Skeletal muscle tissue (tissue), 4 donors: ENCODE results near the gene EXOC3L4. TPM values are rescaled to one million over a fixed set of nuclear protein-coding genes. Genes with fewer than 3 reads are reported as not detected.
A peak's percentile ranks its signal among the peaks of the same experiment; 100 is the strongest.
"Not testable (repeated sequence)": the region's sequence is repeated elsewhere in the genome, so short reads cannot be mapped to it uniquely, and the experiment has no call there.

Experiments
- H3K27ac ChIP-seq: one replicate; pipeline ENCODE4 v1.7.0; 2013; ENCODE audit warnings: mild to moderate bottlenecking, low read depth, low read length, inconsistent platforms
- H3K27me3 ChIP-seq, 3 donors: one replicate each; pipeline ENCODE4 v1.7.0; 2013; ENCODE audit warnings: low read length in 3 of 3; ENCODE audit not compliant: control insufficient read depth in 3 of 3, insufficient read depth in 3 of 3
- H3K36me3 ChIP-seq, 3 donors: one replicate each; pipeline ENCODE4 v1.7.0; 2013; ENCODE audit warnings: low read length in 3 of 3; ENCODE audit not compliant: control insufficient read depth in 3 of 3, insufficient read depth in 3 of 3
- H3K4me1 ChIP-seq, 3 donors: one replicate each; pipeline ENCODE4 v1.7.0; 2013; ENCODE audit warnings: low read length in 3 of 3, mild to moderate bottlenecking in 3 of 3; ENCODE audit not compliant: control insufficient read depth in 3 of 3, insufficient read depth in 3 of 3
- H3K4me3 ChIP-seq, 3 donors: one replicate each; pipeline ENCODE4 v1.7.0; 2013; ENCODE audit warnings: low read length in 3 of 3
- H3K9ac ChIP-seq, 3 donors: one replicate each; pipeline ENCODE4 v1.7.0; 2013; ENCODE audit warnings: low read length in 3 of 3, mild to moderate bottlenecking in 3 of 3, moderate library complexity in 2 of 3, low read depth in 1 of 3
- H3K9me3 ChIP-seq, 3 donors: one replicate each; pipeline ENCODE4 v1.7.0; 2013; ENCODE audit warnings: low read length in 3 of 3; ENCODE audit not compliant: control insufficient read depth in 3 of 3
- total RNA-seq: library from RNA; depleted of rRNA; stranded (reverse); fragments of >200 nt; gene quantifications from one replicate; pipeline ENCODE4 v1.2.3, GENCODE V29; 2014
- donor health status: Osteomylitis.

Gene EXOC3L4
- total RNA-seq, 1 donor from 2014 or later: 0.52 TPM

DNA sequence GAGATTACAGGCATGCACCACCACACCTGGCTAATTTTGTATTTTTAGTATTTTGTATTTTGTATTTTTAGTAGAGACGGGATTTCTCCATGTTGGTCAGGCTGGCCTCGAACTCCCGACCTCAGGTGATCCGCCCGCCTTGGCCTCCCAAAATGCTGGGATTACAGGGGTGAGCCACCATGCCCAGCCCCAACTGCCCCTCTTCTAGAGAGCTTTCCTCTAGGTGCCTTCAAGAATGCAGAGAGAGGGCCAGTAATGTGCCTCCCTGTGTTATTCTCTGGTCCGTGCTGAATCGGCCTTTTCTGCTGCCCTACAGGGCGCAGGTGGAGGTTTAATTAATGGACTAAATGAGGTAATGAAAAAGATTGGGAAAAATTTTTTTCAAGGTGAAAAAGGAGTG, 25.0 kb downstream of the EXOC3L4 start:
- H3K27ac ChIP-seq: not testable (repeated sequence)

GRCh38 chr14:103121121-103121845, 26.8 kb downstream of the EXOC3L4 start:
- Histone ChIP-seq H3K9ac (peak overlapping the region in 2 of 3 donors; percentile 16 to 53), H3K27me3 (no peaks in the 10 kb centered on the region), H3K36me3 (no peaks in the 10 kb centered on the region), H3K4me1 (peaks cover 61 to 64% (median 63%) of the 10 kb centered on the region in 3 donors), H3K9me3 (no peaks in the 10 kb centered on the region), H3K4me3 (peak overlapping the region in 2 of 3 donors; percentile 22 to 35), H3K27ac (peak overlapping the region; percentile 88)

More for the DNA sequence above, 25.0 kb downstream of the EXOC3L4 start:
- H3K4me3 ChIP-seq, H3K9me3 ChIP-seq, H3K27me3 ChIP-seq, H3K36me3 ChIP-seq, H3K9ac ChIP-seq: not testable (repeated sequence)
- peaks cover 44 to 47% (median 46%) of the 10 kb centered on the region in 3 donors for H3K4me1 ChIP-seq

DNA sequence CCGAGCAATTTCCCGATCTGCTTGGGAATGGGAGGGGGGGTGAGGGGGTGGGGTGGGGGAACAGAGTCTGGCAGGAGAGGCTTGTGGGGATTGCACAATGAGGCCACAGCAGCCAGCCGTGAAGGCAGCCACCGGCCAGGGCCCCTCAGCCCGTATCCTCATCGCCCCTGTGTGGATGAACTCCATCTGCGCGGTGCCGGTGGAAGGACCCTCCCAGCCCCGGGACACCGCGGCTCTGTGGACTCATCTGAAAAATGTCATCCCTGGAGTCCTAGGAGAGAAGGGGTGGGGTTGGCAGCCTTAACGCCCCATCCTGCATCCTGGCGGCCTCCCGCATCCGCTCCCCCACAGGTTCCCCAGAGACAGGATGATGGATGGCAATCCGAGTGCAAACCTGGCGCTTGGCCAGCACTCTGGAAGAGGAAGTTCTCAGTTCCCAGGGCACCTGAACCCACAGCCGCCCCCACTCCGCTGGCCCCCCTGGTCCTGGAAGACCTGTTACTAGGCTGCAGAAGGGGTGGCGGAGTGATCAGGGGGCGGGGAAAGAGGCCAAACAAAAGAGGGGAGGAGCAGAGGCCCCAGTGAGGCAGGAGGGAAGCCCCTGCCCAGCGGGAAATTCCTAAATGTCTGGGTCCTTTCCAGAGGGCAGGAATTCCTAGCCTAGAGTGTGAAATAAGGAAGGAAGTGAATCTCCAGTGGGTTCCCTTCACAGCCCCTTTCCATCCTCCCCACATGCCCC, 27.5 kb downstream of the EXOC3L4 start:
- peak overlapping the region; percentile 19 to 77 (median 43) for H3K4me3 ChIP-seq
- H3K27me3 ChIP-seq: no peaks in the 10 kb centered on the region
- H3K27ac ChIP-seq: peak overlapping the region; percentile 88
- peaks cover 67 to 70% (median 69%) of the 10 kb centered on the region in 3 donors for H3K4me1 ChIP-seq
- no peaks in the 10 kb centered on the region for H3K9me3 ChIP-seq
- H3K36me3 ChIP-seq: no peaks in the 10 kb centered on the region
- H3K9ac ChIP-seq: peak overlapping the region in 2 of 3 donors; percentile 33 to 53

DNA sequence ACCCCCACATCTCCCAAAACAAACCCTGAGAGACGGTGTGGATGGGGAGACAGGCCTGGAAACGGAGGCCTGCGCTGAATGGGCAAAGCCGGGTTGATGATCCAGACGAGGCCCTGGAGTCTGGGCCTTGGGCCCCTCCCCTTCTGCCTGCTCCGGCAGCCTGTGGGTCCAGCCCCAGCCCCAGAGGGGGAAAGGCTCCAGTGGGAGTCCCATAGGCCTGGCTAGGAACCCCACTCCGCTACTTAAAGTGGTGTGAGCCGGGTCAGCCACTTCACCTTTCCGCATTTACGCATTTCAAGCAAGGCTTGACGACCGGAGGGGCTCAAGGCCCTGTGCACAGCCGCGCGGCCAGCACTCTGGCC, 28.0 kb downstream of the EXOC3L4 start:
- H3K4me3 ChIP-seq: peak overlapping the region; percentile 43 to 77 (median 46)
- H3K27ac ChIP-seq: peak overlapping the region; percentile 88
- peak overlapping the region; percentile 51 to 69 (median 59) for H3K9ac ChIP-seq
- H3K27me3 ChIP-seq: no peaks in the 10 kb centered on the region
- H3K9me3 ChIP-seq: no peaks in the 10 kb centered on the region
- H3K4me1 ChIP-seq: peaks cover 71 to 73% (median 72%) of the 10 kb centered on the region in 3 donors
- H3K36me3 ChIP-seq: no peaks in the 10 kb centered on the region

- H3K9ac ChIP-seq: peak within 1 kb of the TSS; percentile 65 to 85 (median 76)
Measured at GRCh38 chr14:103122947-103123633, 28.6 kb downstream of the EXOC3L4 start, which contains the start of gene TNFAIP2. Gene TNFAIP2, plus strand, starts transcription at chr14:103123461. Its CDS starts 2,997 bp downstream, at chr14:103126458.

GRCh38 chr14:103123634-103124500, 29.3 kb downstream of the EXOC3L4 start:
- peak overlapping the region; percentile 88 for H3K27ac ChIP-seq
- peaks cover 74 to 75% (median 75%) of the 10 kb centered on the region in 3 donors for H3K4me1 ChIP-seq
- peaks cover 3% of the 10 kb centered on the region in 3 donors for H3K36me3 ChIP-seq
- H3K9ac ChIP-seq: peak overlapping the region; percentile 65 to 85 (median 76)
- no peaks in the 10 kb centered on the region for H3K27me3 ChIP-seq
- H3K4me3 ChIP-seq: peak overlapping the region; percentile 55 to 77 (median 67)
- no peaks in the 10 kb centered on the region for H3K9me3 ChIP-seq

More at GRCh38 chr14:103122947-103123633, 28.6 kb downstream of the EXOC3L4 start, which contains the start of gene TNFAIP2:
- Histone ChIP-seq H3K27ac (peak within 1 kb of the TSS; percentile 88), H3K36me3 (peaks cover 0 to 3% (median under 1%) of the 10 kb centered on the region in 3 donors), H3K4me1 (peaks cover 74 to 75% (median 75%) of the 10 kb centered on the region in 3 donors), H3K4me3 (peak within 1 kb of the TSS; percentile 55 to 77 (median 67)), H3K27me3 (no peaks in the 10 kb centered on the region), H3K9me3 (no peaks in the 10 kb centered on the region)

GRCh38 chr14:103124501-103125001, 30.0 kb downstream of the EXOC3L4 start:
- Histone ChIP-seq H3K27me3 (no peaks in the 10 kb centered on the region), H3K4me1 (peaks cover 74 to 75% (median 74%) of the 10 kb centered on the region in 3 donors), H3K27ac (peak overlapping the region; percentile 18)

DNA sequence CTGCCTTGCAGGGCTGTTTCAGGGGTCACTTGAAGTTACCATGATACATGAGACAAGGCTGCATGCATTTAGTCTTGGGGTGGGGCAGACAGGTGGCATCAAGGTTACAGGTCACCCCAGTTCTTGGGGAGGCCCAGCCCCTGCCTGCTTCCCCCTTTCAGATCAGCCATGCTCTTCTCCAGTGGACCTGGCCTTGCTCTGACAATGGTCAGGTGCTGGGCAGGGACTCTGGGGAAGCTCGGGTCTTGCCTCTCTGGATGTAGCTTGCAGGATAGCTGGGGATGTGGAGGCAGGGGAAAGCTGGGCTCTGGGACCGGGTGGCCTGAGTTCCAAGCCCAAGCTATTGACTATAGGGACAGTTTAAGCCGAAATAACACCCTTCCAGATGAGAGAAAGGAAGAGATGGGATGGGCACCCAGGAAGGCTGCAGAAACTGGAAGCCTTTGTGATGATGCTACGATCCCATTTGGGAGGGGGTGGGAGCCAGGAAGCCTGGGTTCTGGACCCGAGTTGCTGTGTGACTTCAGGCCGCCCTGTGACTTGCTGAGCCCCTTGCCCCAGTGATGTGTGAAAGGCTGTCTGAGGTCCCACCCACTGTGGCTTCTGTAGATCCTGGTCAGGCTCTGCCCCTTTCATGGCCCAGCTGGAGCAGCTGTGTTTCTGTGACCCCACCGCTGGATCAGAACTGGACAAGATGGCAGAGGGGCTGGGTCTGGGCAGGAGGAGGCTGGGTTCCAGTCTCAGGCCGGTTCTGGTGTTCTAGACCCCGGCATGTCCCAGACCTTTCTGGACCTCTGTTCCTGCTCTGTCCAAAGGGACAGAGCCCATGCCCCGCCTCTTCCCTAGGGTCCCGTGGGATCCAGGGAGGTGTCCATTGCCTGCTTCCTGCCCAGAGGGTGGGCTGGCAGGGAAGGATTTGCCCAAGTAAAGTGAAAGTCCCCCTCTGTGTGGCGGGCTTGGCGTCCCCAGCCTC, 30.9 kb downstream of the EXOC3L4 start:
- H3K4me3 ChIP-seq: peak overlapping the region; percentile 4 to 67 (median 22)
- H3K9ac ChIP-seq: peak overlapping the region in 2 of 3 donors; percentile 14 to 85
- no peaks in the 10 kb centered on the region for H3K9me3 ChIP-seq
- H3K4me1 ChIP-seq: peaks cover 70 to 74% (median 74%) of the 10 kb centered on the region in 3 donors
- no peaks in the 10 kb centered on the region for H3K27me3 ChIP-seq
- H3K36me3 ChIP-seq: peaks cover 8 to 12% (median 9%) of the 10 kb centered on the region in 3 donors
- peak overlapping the region; percentile 18 for H3K27ac ChIP-seq

More at GRCh38 chr14:103124501-103125001, 30.0 kb downstream of the EXOC3L4 start:
- Histone ChIP-seq H3K4me3 (peak overlapping the region; percentile 55 to 77 (median 67)), H3K9ac (peak overlapping the region; percentile 20 to 85 (median 76)), H3K36me3 (peaks cover 3 to 4% (median 4%) of the 10 kb centered on the region in 3 donors), H3K9me3 (no peaks in the 10 kb centered on the region)
